Brain microvascular endothelial cell (primary cell): ENCODE data around the gene SHROOM3.
A peak's percentile ranks its signal among the peaks of the same experiment; 100 is the strongest.

Source experiments
- DNase-seq: peaks from one replicate; pipeline ENCODE4 v3.0.0-alpha.2; 2020
- H3K27ac ChIP-seq: fragments of 250-450 bp; sonication (Bioruptor Pico); 2 replicates; pipeline ENCODE4 v1.5.1; 2020; ENCODE audit warnings: mild to moderate bottlenecking, moderate library complexity
- H3K27me3 ChIP-seq: fragments of 250-450 bp; sonication (Bioruptor Pico); replicated peaks from 2 replicates; pipeline ENCODE4 v1.5.1; 2020; ENCODE audit warnings: mild to moderate bottlenecking
- H3K36me3 ChIP-seq: fragments of 250-450 bp; sonication (Bioruptor Pico); replicated peaks from 2 replicates; pipeline ENCODE4 v1.5.1; 2020; ENCODE audit warnings: mild to moderate bottlenecking
- H3K4me3 ChIP-seq: 2 replicates; pipeline ENCODE4 v1.5.1; 2011; ENCODE audit warnings: low read depth, mild to moderate bottlenecking, control low read depth, low read length, moderate library complexity
- in situ Hi-C: cut with HindIII; loops from 2 replicates; pipeline ENCODE4 v1.10.0; 2017; ENCODE audit warnings: low sequenced_read_pairs, low pct_ligation_motif_present
- TF ChIP-seq, protein P1 (sequence below): IDR thresholded peaks from 2 replicates; pipeline ENCODE4 v1.5.1; 2011; ENCODE audit warnings: low read depth, mild to moderate bottlenecking, moderate library complexity, low read length, control low read depth, inconsistent platforms; ENCODE audit errors: missing control alignments

SHROOM3 gene

DNA sequence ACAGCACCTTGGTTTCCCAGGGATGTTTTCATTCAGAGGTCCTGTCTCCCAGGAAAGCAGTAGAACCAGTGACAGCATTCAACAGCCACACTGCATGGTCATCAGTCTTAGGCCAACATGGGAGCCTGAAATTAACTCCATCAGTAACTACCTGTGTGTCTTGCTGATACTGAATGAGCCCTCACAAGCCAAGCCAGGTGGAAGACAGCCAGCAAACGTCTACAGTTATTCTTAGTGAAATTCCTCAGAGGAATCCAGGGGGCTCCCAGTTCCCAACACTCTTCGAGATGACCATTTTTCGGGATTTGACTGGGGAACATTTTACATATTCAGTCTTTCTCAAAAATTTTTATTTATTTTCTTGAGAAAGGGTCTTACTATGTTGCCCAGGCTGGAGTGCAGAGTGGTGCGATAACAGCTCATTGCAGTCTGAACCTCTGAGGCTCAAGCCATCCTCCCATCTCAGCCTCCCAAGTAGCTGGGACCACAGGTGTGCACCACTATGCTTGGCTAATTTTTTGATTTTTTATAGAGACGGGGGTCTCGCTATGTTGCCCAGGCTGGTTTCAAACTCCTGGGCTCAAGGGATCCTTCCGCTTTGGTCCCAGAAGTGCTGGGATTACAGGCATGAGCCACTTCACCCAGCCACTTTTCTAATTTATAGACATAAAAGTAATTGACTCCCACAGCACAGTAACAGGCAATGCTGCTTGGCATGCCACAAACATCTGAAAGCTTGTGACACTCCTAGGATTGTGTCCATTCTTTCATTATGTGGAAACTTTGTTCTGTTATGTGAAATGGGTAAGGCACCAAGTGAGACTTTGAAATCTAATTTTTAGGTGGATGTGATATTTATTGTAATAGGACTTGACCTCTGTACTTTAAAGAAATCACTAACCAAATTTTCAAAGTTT is 346.0 kb downstream of the SHROOM3 start:
- TF ChIP-seq, protein P1, sequence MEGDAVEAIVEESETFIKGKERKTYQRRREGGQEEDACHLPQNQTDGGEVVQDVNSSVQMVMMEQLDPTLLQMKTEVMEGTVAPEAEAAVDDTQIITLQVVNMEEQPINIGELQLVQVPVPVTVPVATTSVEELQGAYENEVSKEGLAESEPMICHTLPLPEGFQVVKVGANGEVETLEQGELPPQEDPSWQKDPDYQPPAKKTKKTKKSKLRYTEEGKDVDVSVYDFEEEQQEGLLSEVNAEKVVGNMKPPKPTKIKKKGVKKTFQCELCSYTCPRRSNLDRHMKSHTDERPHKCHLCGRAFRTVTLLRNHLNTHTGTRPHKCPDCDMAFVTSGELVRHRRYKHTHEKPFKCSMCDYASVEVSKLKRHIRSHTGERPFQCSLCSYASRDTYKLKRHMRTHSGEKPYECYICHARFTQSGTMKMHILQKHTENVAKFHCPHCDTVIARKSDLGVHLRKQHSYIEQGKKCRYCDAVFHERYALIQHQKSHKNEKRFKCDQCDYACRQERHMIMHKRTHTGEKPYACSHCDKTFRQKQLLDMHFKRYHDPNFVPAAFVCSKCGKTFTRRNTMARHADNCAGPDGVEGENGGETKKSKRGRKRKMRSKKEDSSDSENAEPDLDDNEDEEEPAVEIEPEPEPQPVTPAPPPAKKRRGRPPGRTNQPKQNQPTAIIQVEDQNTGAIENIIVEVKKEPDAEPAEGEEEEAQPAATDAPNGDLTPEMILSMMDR = no peak
- H3K4me3 ChIP-seq = no peak overlapping the region
- in situ Hi-C loops = no loop called here
- no peaks in the 10 kb centered on the region for H3K27me3 ChIP-seq
- peak overlapping the region; percentile 96 for H3K27ac ChIP-seq
- DNase-seq = no peak
- H3K36me3 ChIP-seq = no peaks in the 10 kb centered on the region

DNA sequence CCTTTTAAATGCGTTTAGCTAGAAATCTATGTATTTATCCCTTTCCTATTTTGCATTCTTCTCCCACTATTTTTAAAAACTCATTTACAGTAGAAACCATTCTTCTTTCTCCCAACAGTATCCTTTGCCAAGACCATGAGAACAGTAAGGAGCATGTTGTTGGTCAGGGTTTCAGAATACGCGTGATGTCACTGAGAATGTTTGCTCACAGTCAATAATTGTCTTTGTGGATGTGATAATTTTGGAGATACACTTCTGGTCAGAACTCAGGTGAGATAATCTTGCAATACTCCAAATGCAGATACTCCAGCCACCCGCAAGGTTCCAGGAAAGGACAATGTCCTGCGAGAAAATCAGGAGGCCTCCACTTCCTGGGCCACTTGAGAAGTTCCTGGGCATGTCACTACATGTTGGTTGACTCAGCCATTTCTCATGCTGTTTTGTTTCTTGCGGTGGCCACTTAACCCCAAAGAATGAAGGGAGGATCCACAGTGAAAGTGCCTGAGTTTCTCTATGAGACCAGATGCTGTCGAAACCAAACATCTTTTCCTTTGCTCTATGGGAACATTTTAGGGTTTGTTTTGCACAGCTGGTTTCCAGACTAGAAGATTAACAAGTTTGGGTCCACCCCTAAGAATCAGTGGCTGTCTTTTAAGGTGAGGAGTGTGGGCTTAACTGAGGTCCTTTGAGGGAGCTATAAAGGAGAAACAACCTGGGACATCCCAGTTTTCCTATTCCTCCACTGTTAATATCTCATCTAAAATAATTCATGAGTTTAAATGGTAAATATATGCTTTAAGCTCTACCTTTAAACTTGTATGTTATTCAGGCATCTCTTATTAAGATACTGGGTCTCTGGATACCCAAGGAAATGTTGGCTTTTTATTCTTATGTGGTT is 346.9 kb downstream of the SHROOM3 start:
- H3K4me3 ChIP-seq = peak overlapping the region; percentile 4
- H3K36me3 ChIP-seq = no peaks in the 10 kb centered on the region
- TF ChIP-seq, protein P1 = no peak
- peak overlapping the region; percentile 96 for H3K27ac ChIP-seq
- in situ Hi-C loops = no loop called here
- no peaks in the 10 kb centered on the region for H3K27me3 ChIP-seq
- DNase-seq = peak; percentile 97

- Histone ChIP-seq H3K27ac (peak overlapping the region; percentile 96), H3K4me3 (peak overlapping the region; percentile 4), H3K27me3 (no peaks in the 10 kb centered on the region), H3K36me3 (no peaks in the 10 kb centered on the region)
- in situ Hi-C loops = no loop called here
- peak; percentile 74 for DNase-seq
- TF ChIP-seq, protein P1 = no peak
Observed at GRCh38 chr4:76782837-76783236, 347.8 kb downstream of the SHROOM3 start.

DNA sequence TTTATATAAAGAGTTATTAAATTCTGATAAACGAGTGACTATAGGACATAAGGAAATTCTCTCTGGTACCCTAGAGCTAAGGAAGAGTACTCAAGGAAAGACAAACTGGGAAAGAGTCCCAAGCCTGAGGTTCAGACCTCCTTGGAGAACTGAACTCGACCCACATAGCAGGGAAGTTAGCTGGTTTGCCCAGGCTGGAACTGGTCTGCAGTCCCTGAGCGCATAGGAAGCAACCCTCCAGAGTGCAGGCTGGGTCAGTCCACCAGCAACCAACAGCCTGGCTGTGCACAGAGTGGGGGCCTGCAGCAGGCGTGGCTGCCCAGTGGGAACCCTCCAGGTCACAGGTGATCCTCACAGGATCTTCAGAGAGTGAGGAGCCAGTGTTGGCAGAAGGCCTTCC is 348.8 kb downstream of the SHROOM3 start:
- H3K4me3 ChIP-seq = no peak overlapping the region
- H3K27ac ChIP-seq = peak overlapping the region; percentile 96
- H3K36me3 ChIP-seq = no peaks in the 10 kb centered on the region
- peak; percentile 38 for DNase-seq
- TF ChIP-seq, protein P1 = no peak
- H3K27me3 ChIP-seq = no peaks in the 10 kb centered on the region
- in situ Hi-C loops = no loop called here

GRCh38 chr4:76784237-76784636 is 349.2 kb downstream of the SHROOM3 start:
- Histone ChIP-seq H3K36me3 (no peaks in the 10 kb centered on the region), H3K4me3 (no peak overlapping the region), H3K27me3 (no peaks in the 10 kb centered on the region), H3K27ac (peak overlapping the region; percentile 96)
- TF ChIP-seq, protein P1 = peak; percentile 51
- in situ Hi-C loops = no loop called here
- peak; percentile 40 for DNase-seq
